Stimulated activated memory B cell treated with anti-CD40 and anti-IgM and Interleukin-4, amounts not matched to agents 10 μg/mL and 1 μg/mL and 100 μg/mL, for 72 hours (primary cell): ENCODE results near the gene SPSB4.

ENCODE experiments used
- ATAC-seq: fragments of 150-1000 bp; cut with Tn5 transposase; 2 replicates; pipeline ENCODE4 v1.10.0; 2021
- H3K27ac Mint-ChIP-seq: one replicate; pipeline ENCODE4 v1.8.0; 2022; ENCODE audit warnings: mild to moderate bottlenecking, mixed read lengths
- H3K27me3 Mint-ChIP-seq: one replicate; pipeline ENCODE4 v1.8.0; 2022; ENCODE audit warnings: mixed read lengths
- H3K36me3 Mint-ChIP-seq: one replicate; pipeline ENCODE4 v1.8.0; 2022; ENCODE audit warnings: mixed read lengths
- H3K4me1 Mint-ChIP-seq: one replicate; pipeline ENCODE4 v1.8.0; 2022; ENCODE audit warnings: mixed read lengths
- H3K4me3 Mint-ChIP-seq: one replicate; pipeline ENCODE4 v1.8.0; 2022; ENCODE audit warnings: mild to moderate bottlenecking, moderate library complexity, mixed read lengths
- H3K9me3 Mint-ChIP-seq: one replicate; pipeline ENCODE4 v1.8.0; 2022; ENCODE audit warnings: mixed read lengths

Gene SPSB4

GRCh38 chr3:141078200-141078599 is 27.1 kb downstream of the SPSB4 start:
- H3K27me3 Mint-ChIP-seq, result peaks cover 22% of the 10 kb centered on the region
- H3K4me1 Mint-ChIP-seq, result peaks cover 13% of the 10 kb centered on the region
- H3K9me3 Mint-ChIP-seq, result no peaks in the 10 kb centered on the region
- H3K36me3 Mint-ChIP-seq, result no peaks in the 10 kb centered on the region
- ATAC-seq, result no peak
- H3K27ac Mint-ChIP-seq, result no peak overlapping the region
- H3K4me3 Mint-ChIP-seq, result no peak overlapping the region

DNA sequence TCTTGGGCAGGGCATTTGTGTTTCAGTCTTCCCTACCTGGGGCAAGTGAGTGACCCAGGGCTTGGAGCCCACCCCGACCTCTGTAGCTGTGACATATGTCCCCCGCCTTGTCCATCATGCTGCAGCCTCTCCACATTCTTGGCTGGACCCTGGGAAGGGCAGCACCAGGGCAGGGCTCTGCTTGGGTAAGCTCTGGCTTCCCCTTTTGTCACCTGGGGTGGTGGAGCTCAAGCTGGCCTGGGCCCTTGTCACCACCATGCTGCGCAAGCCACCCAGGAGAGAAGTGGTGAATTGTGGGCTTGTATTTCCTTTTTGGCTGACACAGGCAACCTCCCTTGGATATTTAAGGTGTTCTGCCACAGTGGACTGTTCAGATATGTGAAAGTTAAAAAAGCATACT is 29.3 kb downstream of the SPSB4 start:
- Mint-ChIP-seq H3K4me3 (no peak overlapping the region), H3K4me1 (peaks cover 13% of the 10 kb centered on the region), H3K9me3 (no peaks in the 10 kb centered on the region), H3K36me3 (no peaks in the 10 kb centered on the region), H3K27me3 (peaks cover 22% of the 10 kb centered on the region), H3K27ac (no peak overlapping the region)
- ATAC-seq, result peak; percentile 7

GRCh38 chr3:141081141-141081795 is 30.1 kb downstream of the SPSB4 start:
- ATAC-seq, result no peak
- Mint-ChIP-seq H3K4me3 (no peak overlapping the region), H3K4me1 (peaks cover 13% of the 10 kb centered on the region), H3K9me3 (no peaks in the 10 kb centered on the region), H3K27me3 (peaks cover 22% of the 10 kb centered on the region), H3K36me3 (no peaks in the 10 kb centered on the region), H3K27ac (no peak overlapping the region)

DNA sequence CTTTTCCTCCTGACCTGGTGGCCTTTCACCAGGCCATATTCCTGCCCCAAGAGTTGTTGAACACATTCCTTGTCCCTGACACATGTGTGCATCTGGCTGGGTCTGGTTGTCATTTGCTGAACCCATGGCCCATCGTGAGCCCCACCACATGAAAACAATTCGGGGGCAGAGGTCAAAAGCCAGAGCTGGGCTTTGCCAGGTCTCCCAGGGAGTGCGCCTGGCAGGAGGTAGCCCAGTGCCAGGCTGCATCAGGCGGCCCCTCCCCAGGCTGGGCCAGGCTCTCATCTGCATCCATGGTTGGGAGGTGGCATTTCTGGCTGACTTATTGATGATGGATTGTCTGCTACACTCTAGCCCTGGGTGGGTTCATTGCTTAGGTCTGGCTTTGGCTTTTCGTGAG is 30.9 kb downstream of the SPSB4 start:
- no peaks in the 10 kb centered on the region for H3K9me3 Mint-ChIP-seq
- no peak overlapping the region for H3K4me3 Mint-ChIP-seq
- peaks cover 6% of the 10 kb centered on the region for H3K4me1 Mint-ChIP-seq
- peaks cover 26% of the 10 kb centered on the region for H3K27me3 Mint-ChIP-seq
- H3K27ac Mint-ChIP-seq, result no peak overlapping the region
- no peaks in the 10 kb centered on the region for H3K36me3 Mint-ChIP-seq
- no peak for ATAC-seq

DNA sequence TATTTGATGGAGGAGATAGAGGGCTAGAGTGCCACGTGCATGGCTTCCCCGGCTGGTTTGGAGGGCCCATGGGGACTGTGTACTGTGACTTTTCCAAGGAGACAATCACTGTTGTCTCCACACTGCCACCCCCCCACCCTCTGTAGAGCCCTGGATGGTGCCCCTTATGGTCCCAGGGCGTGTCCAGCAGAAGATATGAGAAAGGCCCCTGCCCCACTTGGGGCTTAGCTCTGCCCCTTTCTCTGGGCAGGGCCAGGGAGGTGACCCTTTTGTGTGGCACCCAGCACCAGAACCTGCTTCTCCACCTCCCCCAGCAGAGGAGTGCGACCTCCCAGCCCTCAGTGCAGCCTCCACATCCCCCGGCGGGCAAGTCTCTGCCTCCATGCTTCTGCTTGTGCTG is 32.1 kb downstream of the SPSB4 start:
- H3K27me3 Mint-ChIP-seq, result peaks cover 19% of the 10 kb centered on the region
- H3K9me3 Mint-ChIP-seq, result no peaks in the 10 kb centered on the region
- H3K4me3 Mint-ChIP-seq, result no peak overlapping the region
- no peaks in the 10 kb centered on the region for H3K36me3 Mint-ChIP-seq
- no peaks in the 10 kb centered on the region for H3K4me1 Mint-ChIP-seq
- ATAC-seq, result no peak
- H3K27ac Mint-ChIP-seq, result no peak overlapping the region

- no peaks in the 10 kb centered on the region for H3K4me1 Mint-ChIP-seq
- no peak overlapping the region for H3K27ac Mint-ChIP-seq
- H3K27me3 Mint-ChIP-seq, result peaks cover 17% of the 10 kb centered on the region
- H3K4me3 Mint-ChIP-seq, result no peak overlapping the region
- no peaks in the 10 kb centered on the region for H3K9me3 Mint-ChIP-seq
- no peaks in the 10 kb centered on the region for H3K36me3 Mint-ChIP-seq
- no peak for ATAC-seq
Measured at GRCh38 chr3:141083836-141084649, 32.9 kb downstream of the SPSB4 start.

DNA sequence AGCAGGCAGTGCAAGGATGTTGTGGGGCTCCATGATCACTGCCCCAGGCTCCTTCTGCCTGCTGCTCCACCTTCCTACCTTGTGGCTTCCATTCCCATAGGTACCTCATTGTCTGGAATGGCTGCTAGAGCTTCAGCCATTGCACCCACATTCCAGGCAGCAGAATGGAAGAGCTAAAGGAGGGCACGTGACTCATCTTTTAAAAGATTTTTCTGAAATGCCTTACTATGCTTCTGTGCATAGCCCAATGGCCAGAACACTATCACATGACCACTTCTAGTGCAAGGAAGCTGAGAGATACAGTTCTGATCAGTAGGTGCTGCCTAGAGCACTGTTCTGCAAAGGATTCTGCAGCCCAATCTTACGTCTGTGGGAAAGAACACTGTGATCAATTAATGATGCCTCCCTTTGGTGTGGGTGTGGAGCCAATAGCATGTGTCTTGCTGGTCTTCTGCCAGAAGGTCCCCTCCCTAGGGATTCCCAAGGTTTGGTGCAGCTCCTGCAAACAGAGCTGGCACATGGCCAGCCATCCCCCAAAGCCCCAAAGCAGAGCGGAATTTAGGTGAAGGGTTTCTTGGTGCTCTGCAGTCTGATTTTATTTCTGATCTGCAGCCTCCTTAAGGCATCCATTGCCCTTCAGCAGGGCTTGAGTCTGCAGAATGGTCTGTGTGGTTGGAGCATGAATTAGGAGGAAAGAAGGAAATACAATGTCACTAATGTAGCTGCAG is 34.4 kb downstream of the SPSB4 start:
- H3K4me3 Mint-ChIP-seq, result no peak overlapping the region
- H3K27me3 Mint-ChIP-seq, result peaks cover 8% of the 10 kb centered on the region

DNA sequence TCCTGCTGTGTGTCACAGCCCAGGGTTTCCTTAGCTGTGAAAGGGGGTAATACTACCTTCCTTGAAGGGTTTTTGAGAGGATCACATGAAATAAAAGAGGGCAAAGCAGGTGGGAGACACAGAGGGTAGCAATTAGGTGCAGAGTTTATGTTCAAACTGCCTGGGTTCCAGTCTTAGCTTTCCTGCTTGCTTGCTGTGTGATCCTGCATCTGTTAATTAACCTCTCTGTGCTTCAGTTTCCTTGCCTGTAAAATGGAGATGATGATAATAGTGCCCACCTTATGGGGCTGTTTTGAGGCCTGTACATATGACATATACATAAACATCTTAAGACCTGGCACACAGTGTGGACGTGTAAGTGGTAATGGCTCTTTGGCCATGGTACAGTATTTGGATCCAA is 35.0 kb downstream of the SPSB4 start:
- Mint-ChIP-seq H3K27ac (no peak overlapping the region), H3K4me3 (no peak overlapping the region), H3K4me1 (no peaks in the 10 kb centered on the region), H3K9me3 (no peaks in the 10 kb centered on the region), H3K36me3 (no peaks in the 10 kb centered on the region), H3K27me3 (peaks cover 8% of the 10 kb centered on the region)
- ATAC-seq, result no peak

More for the DNA sequence above, 34.4 kb downstream of the SPSB4 start:
- Mint-ChIP-seq H3K27ac (no peak overlapping the region), H3K9me3 (no peaks in the 10 kb centered on the region), H3K36me3 (no peaks in the 10 kb centered on the region), H3K4me1 (no peaks in the 10 kb centered on the region)
- ATAC-seq, result no peak

DNA sequence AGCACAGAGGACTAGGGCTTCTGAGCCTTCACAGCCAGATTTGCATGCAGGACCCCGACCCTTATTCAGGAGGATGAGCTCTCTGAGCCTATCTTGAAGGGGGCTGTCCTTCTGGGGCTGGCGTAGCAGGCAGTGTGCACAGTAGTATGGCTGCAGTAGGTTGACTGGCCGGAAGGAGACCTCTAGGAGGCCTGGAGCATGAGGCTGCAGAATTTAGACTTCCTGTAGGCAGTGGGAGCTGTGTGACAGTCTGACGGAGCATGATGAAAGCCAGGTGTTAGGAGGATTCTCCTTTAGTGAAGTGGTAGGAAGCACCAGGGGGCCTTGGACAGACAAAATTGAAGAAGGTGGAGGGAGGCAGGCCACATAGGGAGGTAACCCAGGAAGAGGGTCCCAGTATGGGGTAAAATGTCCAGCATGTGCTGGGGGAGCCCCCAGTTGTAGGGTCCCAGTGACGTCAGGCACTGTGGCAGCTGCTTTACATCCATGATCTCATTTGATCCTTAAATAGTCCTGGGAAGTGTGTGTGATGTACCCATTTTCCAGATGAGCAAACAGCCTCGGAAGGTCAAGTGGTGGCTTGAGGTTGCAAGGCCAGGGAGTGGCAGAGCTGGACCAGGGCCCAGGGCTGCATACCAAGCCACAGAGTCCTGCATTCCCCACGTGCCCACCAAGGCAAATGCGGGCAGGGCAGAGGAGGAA is 36.1 kb downstream of the SPSB4 start:
- no peak for ATAC-seq
- Mint-ChIP-seq H3K4me3 (no peak overlapping the region), H3K27me3 (peaks cover 8% of the 10 kb centered on the region), H3K36me3 (no peaks in the 10 kb centered on the region), H3K9me3 (no peaks in the 10 kb centered on the region), H3K4me1 (no peaks in the 10 kb centered on the region), H3K27ac (no peak overlapping the region)

DNA sequence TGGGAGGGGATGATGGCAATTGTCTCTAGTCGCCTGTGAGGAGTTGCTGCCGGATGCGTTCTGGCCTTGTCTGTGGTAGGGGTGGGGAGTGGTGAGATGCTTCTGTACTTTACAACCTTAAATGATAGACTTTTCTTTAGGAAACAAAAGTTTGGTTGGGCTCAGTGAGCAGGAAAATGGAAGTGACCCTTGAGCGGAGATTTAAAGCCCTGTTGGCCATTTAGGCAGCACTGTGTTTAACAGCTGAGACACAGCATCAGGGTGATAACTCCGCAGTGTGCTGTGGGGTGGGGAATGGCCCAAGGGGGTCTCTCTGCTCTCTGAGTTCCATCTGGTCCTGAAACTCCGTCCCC is 36.6 kb downstream of the SPSB4 start:
- Mint-ChIP-seq H3K36me3 (no peaks in the 10 kb centered on the region), H3K9me3 (no peaks in the 10 kb centered on the region), H3K4me1 (no peaks in the 10 kb centered on the region), H3K27me3 (peaks cover 8% of the 10 kb centered on the region), H3K27ac (no peak overlapping the region), H3K4me3 (no peak overlapping the region)
- no peak for ATAC-seq

GRCh38 chr3:141089339-141090152 is 38.4 kb downstream of the SPSB4 start:
- H3K9me3 Mint-ChIP-seq, result no peaks in the 10 kb centered on the region
- H3K4me3 Mint-ChIP-seq, result no peak overlapping the region
- no peak for ATAC-seq
- H3K27ac Mint-ChIP-seq, result no peak overlapping the region
- no peaks in the 10 kb centered on the region for H3K36me3 Mint-ChIP-seq
- H3K4me1 Mint-ChIP-seq, result no peaks in the 10 kb centered on the region
- H3K27me3 Mint-ChIP-seq, result peaks cover 8% of the 10 kb centered on the region

GRCh38 chr3:141091426-141091825 is 40.3 kb downstream of the SPSB4 start:
- Mint-ChIP-seq H3K27me3 (peaks cover 8% of the 10 kb centered on the region), H3K36me3 (no peaks in the 10 kb centered on the region), H3K4me1 (no peaks in the 10 kb centered on the region), H3K9me3 (no peaks in the 10 kb centered on the region), H3K27ac (no peak overlapping the region), H3K4me3 (no peak overlapping the region)
- ATAC-seq, result peak; percentile 5

GRCh38 chr3:141092663-141093062 is 41.5 kb downstream of the SPSB4 start:
- no peaks in the 10 kb centered on the region for H3K27me3 Mint-ChIP-seq
- H3K4me3 Mint-ChIP-seq, result no peak overlapping the region
- no peaks in the 10 kb centered on the region for H3K4me1 Mint-ChIP-seq
- H3K36me3 Mint-ChIP-seq, result no peaks in the 10 kb centered on the region
- H3K9me3 Mint-ChIP-seq, result no peaks in the 10 kb centered on the region
- ATAC-seq, result no peak
- no peak overlapping the region for H3K27ac Mint-ChIP-seq

DNA sequence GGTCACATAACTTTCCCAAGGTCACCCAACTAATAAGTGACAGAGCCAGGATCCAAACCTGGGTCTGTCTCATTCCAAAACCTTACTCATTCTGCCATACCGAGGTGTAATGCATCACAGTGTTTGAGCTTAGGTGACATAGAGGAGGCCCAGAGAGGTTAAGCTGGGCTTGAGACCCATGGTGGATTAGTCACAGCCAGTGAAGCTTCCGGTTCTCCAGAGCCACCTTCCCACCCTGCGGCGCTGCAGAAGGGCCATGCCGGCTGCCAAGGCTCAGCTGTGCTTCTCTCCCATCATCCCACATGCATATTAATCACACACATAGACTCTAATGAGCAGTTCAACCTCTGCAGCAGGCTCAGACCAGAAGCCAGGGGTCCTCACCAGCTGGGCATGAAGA is 42.2 kb downstream of the SPSB4 start:
- no peaks in the 10 kb centered on the region for H3K4me1 Mint-ChIP-seq

More for the DNA sequence above, 42.2 kb downstream of the SPSB4 start:
- Mint-ChIP-seq H3K27ac (no peak overlapping the region), H3K36me3 (no peaks in the 10 kb centered on the region), H3K27me3 (no peaks in the 10 kb centered on the region), H3K4me3 (no peak overlapping the region), H3K9me3 (no peaks in the 10 kb centered on the region)
- no peak for ATAC-seq
